Epithelial cell of esophagus (primary cell): Measurements from ENCODE around the gene HAS3.
"Not testable (repeated sequence)": the region's sequence is repeated elsewhere in the genome, so short reads cannot be mapped to it uniquely, and the experiment has no call there.

Experiments used
- DNase-seq: peaks from one replicate; pipeline ENCODE4 v3.0.0; 2010; ENCODE audit warnings: low read depth
- H3K4me3 ChIP-seq: 2 replicates; pipeline ENCODE4 v1.5.1; 2011; ENCODE audit warnings: mild to moderate bottlenecking, low read length, control low read depth
- TF ChIP-seq, protein P1 (sequence below): IDR thresholded peaks from 2 replicates; pipeline ENCODE4 v1.5.1; 2011; ENCODE audit warnings: low read depth, mild to moderate bottlenecking, low read length, control low read depth, inconsistent platforms; ENCODE audit not compliant: insufficient read depth; ENCODE audit errors: missing control alignments

Gene HAS3

DNA sequence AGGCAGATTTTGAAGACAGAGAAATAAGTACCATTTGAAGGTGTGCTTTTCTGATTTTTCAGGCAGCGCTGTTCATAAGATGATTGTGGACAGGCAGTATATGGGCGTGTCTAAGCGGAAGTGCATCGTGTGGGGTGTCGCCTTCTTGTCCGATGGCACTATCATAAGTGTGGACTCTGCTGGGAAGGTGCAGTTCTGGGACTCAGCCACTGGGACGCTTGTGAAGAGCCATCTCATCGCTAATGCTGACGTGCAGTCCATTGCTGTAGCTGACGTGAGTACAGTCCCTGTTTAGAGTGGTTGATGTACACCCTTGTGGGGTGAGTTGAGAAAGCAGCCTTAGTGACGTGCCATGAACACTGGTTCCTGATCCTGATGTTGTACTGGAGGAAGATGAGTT is 37.7 kb downstream of the HAS3 start:
- TF ChIP-seq, protein P1, sequence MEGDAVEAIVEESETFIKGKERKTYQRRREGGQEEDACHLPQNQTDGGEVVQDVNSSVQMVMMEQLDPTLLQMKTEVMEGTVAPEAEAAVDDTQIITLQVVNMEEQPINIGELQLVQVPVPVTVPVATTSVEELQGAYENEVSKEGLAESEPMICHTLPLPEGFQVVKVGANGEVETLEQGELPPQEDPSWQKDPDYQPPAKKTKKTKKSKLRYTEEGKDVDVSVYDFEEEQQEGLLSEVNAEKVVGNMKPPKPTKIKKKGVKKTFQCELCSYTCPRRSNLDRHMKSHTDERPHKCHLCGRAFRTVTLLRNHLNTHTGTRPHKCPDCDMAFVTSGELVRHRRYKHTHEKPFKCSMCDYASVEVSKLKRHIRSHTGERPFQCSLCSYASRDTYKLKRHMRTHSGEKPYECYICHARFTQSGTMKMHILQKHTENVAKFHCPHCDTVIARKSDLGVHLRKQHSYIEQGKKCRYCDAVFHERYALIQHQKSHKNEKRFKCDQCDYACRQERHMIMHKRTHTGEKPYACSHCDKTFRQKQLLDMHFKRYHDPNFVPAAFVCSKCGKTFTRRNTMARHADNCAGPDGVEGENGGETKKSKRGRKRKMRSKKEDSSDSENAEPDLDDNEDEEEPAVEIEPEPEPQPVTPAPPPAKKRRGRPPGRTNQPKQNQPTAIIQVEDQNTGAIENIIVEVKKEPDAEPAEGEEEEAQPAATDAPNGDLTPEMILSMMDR, result no peak
- no peak for DNase-seq
- H3K4me3 ChIP-seq, result no peak overlapping the region

DNA sequence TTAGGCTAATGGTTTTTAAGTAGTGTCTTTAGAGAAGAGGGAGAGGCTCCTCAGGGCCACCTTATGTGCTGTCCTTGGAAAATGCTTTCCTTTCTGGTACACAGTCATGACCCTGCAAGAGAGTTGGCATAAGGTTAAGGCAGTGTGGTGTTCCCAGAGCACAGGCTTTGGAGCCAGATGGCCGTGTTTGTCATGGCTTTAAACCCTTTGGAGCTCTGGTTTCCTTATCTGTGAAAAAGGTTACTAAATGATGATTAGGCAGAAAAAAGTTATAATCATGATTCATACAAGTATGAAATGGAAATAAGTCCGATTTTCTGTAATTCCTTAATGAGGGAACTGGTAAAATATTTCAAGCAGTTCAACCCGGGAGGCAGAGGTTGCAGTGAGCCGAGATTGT is 40.2 kb downstream of the HAS3 start:
- no peak for DNase-seq

GRCh38 chr16:69149621-69150020 is 44.2 kb downstream of the HAS3 start:
- not testable (repeated sequence) for DNase-seq

More for the DNA sequence above, 40.2 kb downstream of the HAS3 start:
- TF ChIP-seq, protein P1, result no peak
- H3K4me3 ChIP-seq, result no peak overlapping the region

GRCh38 chr16:69150146-69150865 is 44.9 kb downstream of the HAS3 start:
- TF ChIP-seq, protein P1, result peak; percentile 73
- DNase-seq, result peak; percentile 77

More at GRCh38 chr16:69149621-69150020, 44.2 kb downstream of the HAS3 start:
- H3K4me3 ChIP-seq, result not testable (repeated sequence)

DNA sequence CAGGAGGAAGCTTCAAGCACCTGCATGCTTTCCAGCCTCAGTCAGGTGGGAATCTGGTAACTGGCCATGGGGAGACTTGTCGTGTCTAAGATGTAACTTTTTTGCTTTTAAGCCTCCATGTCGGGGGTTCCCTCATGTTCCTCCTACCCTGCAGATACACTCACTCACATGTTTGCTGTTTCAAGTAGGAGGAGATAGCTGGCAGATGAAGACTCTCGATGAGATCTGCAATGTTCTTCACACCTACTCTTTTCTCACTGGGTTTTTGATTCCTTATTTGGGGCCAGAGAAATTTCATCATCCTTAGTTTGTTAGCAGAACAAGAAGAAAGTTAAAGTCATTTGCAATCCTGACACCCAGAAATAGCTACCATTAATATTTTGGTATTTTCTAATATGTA is 51.7 kb downstream of the HAS3 start:
- TF ChIP-seq, protein P1, result no peak
- DNase-seq, result no peak
- H3K4me3 ChIP-seq, result no peak overlapping the region

More at GRCh38 chr16:69150146-69150865, 44.9 kb downstream of the HAS3 start:
- no peak overlapping the region for H3K4me3 ChIP-seq

DNA sequence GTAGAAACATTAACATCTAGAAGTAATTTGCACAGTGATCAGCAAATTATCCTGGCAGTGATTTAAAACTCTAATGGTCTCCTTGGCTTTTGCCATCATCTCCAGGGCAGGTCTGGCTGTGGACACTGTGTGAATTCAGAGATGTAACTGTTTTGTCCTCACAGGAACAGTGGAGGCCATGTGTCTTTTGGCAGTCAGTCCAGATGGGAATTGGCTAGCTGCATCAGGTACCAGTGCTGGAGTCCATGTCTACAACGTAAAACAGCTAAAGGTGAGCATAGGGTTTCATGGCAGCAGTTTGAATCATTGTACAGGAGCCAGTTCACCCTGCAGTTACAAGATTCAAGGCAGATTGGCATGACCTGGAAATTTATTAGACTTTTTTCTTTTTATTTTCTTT is 54.7 kb downstream of the HAS3 start:
- TF ChIP-seq, protein P1, result no peak
- H3K4me3 ChIP-seq, result no peak overlapping the region

GRCh38 chr16:69165584-69165983 is 60.1 kb downstream of the HAS3 start:
- TF ChIP-seq, protein P1, result no peak
- H3K4me3 ChIP-seq, result no peak overlapping the region
- DNase-seq, result no peak

More for the DNA sequence above, 54.7 kb downstream of the HAS3 start:
- no peak for DNase-seq
